ENCODE measurements around the gene TMA16. TPM values are rescaled to one million over a fixed set of nuclear protein-coding genes. Genes with fewer than 3 reads are reported as not detected.

Gene TMA16
- total RNA-seq, 6 donors from 2014 or later, result 11.3 to 25.2 (median 17.7) TPM

GRCh38 chr4:163492951-163493504, 1.5 kb upstream of the TMA16 start:
- Histone ChIP-seq H3K9me3 (no peaks in the 10 kb centered on the region), H3K27ac (peak overlapping the region in 2 of 4 donors; percentile 85 to 93), H3K27me3 (no peaks in the 10 kb centered on the region), H3K4me3 (peak overlapping the region in 1 of 4 donors; percentile 97), H3K36me3 (no peaks in the 10 kb centered on the region), H3K4me1 (peaks cover 14 to 17% (median 16%) of the 10 kb centered on the region in 4 donors)
- TF ChIP-seq POLR2AphosphoS5 (IDR thresholded peaks at IDR 0.05), result no peak
- no peak for TF ChIP-seq CTCF (IDR thresholded peaks at IDR 0.05)
- 93 to 99% methylated on average over 6 of the region's 6 CpGs for WGBS, 2 donors
- ATAC-seq (ENCODE audit: low FRiP score in 2 of 2) (no peak), DNase-seq (no peak)

- ATAC-seq (ENCODE audit: low FRiP score in 2 of 2), result peak; percentile 32 to 69
- Histone ChIP-seq H3K27ac (peak overlapping the region; percentile 83 to 93 (median 88)), H3K9me3 (no peaks in the 10 kb centered on the region)
Measured at GRCh38 chr4:163493643-163494359, 689 bp upstream of the TMA16 start.

GRCh38 chr4:163495900-163496299, 1.4 kb downstream of the TMA16 start:
- peak overlapping the region in 1 of 4 donors; percentile 97 for H3K4me3 ChIP-seq
- DNase-seq, result no peak
- no peaks in the 10 kb centered on the region for H3K27me3 ChIP-seq
- H3K27ac ChIP-seq, result no peak overlapping the region
- no peaks in the 10 kb centered on the region for H3K9me3 ChIP-seq
- TF ChIP-seq POLR2AphosphoS5 (IDR thresholded peaks at IDR 0.05), result no peak
- no peak for TF ChIP-seq CTCF (IDR thresholded peaks at IDR 0.05)
- TF ChIP-seq EP300 (IDR thresholded peaks at IDR 0.05), result no peak
- TF ChIP-seq POLR2A (IDR thresholded peaks at IDR 0.05), result no peak
- WGBS, 2 donors, result 16% methylated on average over 1 of the region's 1 CpG
- ATAC-seq (ENCODE audit: low FRiP score in 2 of 2), result no peak
- no peaks in the 10 kb centered on the region for H3K36me3 ChIP-seq
- H3K4me1 ChIP-seq, result peaks cover 14 to 17% (median 16%) of the 10 kb centered on the region in 4 donors

More at GRCh38 chr4:163493643-163494359, 689 bp upstream of the TMA16 start:
- peak in 1 of 2 donors; percentile 31 for DNase-seq
- Histone ChIP-seq H3K4me1 (peaks cover 14 to 17% (median 16%) of the 10 kb centered on the region in 4 donors), H3K36me3 (no peaks in the 10 kb centered on the region), H3K27me3 (no peaks in the 10 kb centered on the region), H3K4me3 (peak overlapping the region; percentile 55 to 97 (median 88))
- 38 to 40% methylated on average over 19 to 28 of the region's 28 CpGs for WGBS, 2 donors
- no peak for TF ChIP-seq EP300 (IDR thresholded peaks at IDR 0.05)
- TF ChIP-seq POLR2A (IDR thresholded peaks at IDR 0.05), result no peak
- TF ChIP-seq CTCF (IDR thresholded peaks at IDR 0.05), result no peak
- no peak for TF ChIP-seq POLR2AphosphoS5 (IDR thresholded peaks at IDR 0.05)

GRCh38 chr4:163500586-163500985, 6.1 kb downstream of the TMA16 start:
- Histone ChIP-seq H3K27me3 (no peaks in the 10 kb centered on the region), H3K4me1 (peaks cover 7 to 19% (median 14%) of the 10 kb centered on the region in 4 donors), H3K36me3 (no peaks in the 10 kb centered on the region), H3K9me3 (no peaks in the 10 kb centered on the region), H3K27ac (no peak overlapping the region), H3K4me3 (no peak overlapping the region)
- DNase-seq, result no peak
- no peak for TF ChIP-seq CTCF (IDR thresholded peaks at IDR 0.05)
- TF ChIP-seq POLR2AphosphoS5 (IDR thresholded peaks at IDR 0.05), result no peak
- TF ChIP-seq EP300 (IDR thresholded peaks at IDR 0.05), result no peak
- TF ChIP-seq POLR2A (IDR thresholded peaks at IDR 0.05), result no peak
- WGBS, 2 donors, result 95 to 100% methylated on average over 1 of the region's 1 CpG
- no peak for ATAC-seq (ENCODE audit: low FRiP score in 2 of 2)

Data from upper lobe of left lung (tissue), 6 donors.